K562 (cell line): ENCODE measurements around the gene KLHDC2. TPM values are rescaled to one million over a fixed set of nuclear protein-coding genes. Genes with fewer than 3 reads are reported as not detected.
"Not testable (repeated sequence)": the region's sequence is repeated elsewhere in the genome, so short reads cannot be mapped to it uniquely, and the experiment has no call there.

Experiments used
- ATAC-seq: fragments of 200-7000 bp; cut with Tn5 transposase; 3 replicates; pipeline ENCODE4 v1.9.1; 2020; ENCODE audit warnings: moderate library complexity
- BruUV-seq: library from RNA; stranded (reverse); fragments of 400-500 nt; replicated peaks from 2 replicates; lab custom pipeline; 2021; lab: Mats Ljungman, UMichigan
- CTCF ChIA-PET: fragments of 300-600 bp; formaldehyde crosslinking; extraction: SDS; loops from one replicate; lab custom pipeline; 2021; ENCODE audit warnings: low intra/inter-chr PET ratio; lab: Yijun Ruan, JAX
- POLR2A ChIA-PET: fragments of 300-600, 350-650 bp; sonication (Branson Sonifier 250); formaldehyde crosslinking; extraction: SDS; loops from one replicate; lab custom pipeline; 2021; ENCODE audit warnings: antibody characterized with exemption, inconsistent platforms; lab: Yijun Ruan, JAX
- DNase-seq, 4 experiments: peaks; one replicate each; pipeline versions ENCODE4 v3.0.0 to v3.0.0-alpha.2; 2011 to 2018; ENCODE audit warnings: low spot score in 3 of 4, mixed read lengths in 3 of 4; ENCODE audit errors: extremely low read depth in 1 of 4
- FAIRE-seq: peaks from 2 replicates; lab custom pipeline; 2011; peaks lifted over from hg19 to GRCh38; lab: Jason Lieb, UNC
- H2AFZ ChIP-seq: 2 replicates; pipeline ENCODE4 v1.6.0; 2011; ENCODE audit warnings: low read depth, low read length, control low read depth, inconsistent platforms
- H3K27ac ChIP-seq: fragments of 200-600 bp; 3 replicates; pipeline ENCODE4 v1.8.0; 2011; ENCODE audit warnings: low read depth, mild to moderate bottlenecking, control low read depth, inconsistent platforms, low read length, moderate library complexity, mixed read lengths; ENCODE audit errors: extremely low read depth
- H3K27me3 ChIP-seq, 2 experiments: fragments of 300-600 bp in 1 of 2; 2 replicates in 1 of 2; 3 replicates in 1 of 2; pipeline versions ENCODE4 v1.6.0 to v1.8.0; 2011; ENCODE audit warnings: inconsistent platforms in 2 of 2, low read length in 2 of 2, mild to moderate bottlenecking in 1 of 2, mixed read lengths in 1 of 2, moderate library complexity in 1 of 2; ENCODE audit not compliant: control insufficient read depth in 2 of 2, insufficient read depth in 2 of 2
- H3K36me3 ChIP-seq: fragments of 300-600 bp; 3 replicates; pipeline ENCODE4 v1.8.0; 2011; ENCODE audit warnings: mild to moderate bottlenecking, low read length, inconsistent platforms; ENCODE audit not compliant: control insufficient read depth, insufficient read depth
- H3K4me1 ChIP-seq, 2 experiments: fragments of 200-600 bp in 1 of 2; replicated peaks in 1 of 2; 2 replicates in 1 of 2; 3 replicates in 1 of 2; pipeline versions ENCODE4 v1.5.1 to v1.8.0; 2011; ENCODE audit warnings: inconsistent platforms in 2 of 2, low read length in 2 of 2, mild to moderate bottlenecking in 1 of 2, mixed read lengths in 1 of 2, moderate library complexity in 1 of 2; ENCODE audit not compliant: control insufficient read depth in 2 of 2, insufficient read depth in 2 of 2
- H3K4me2 ChIP-seq: 2 replicates; pipeline ENCODE4 v1.6.1; 2011; ENCODE audit warnings: low read length, control low read depth, inconsistent platforms, mixed read lengths; ENCODE audit not compliant: insufficient read depth
- H3K4me3 ChIP-seq: fragments of 200-600 bp; sonication (generic), shearing (Covaris generic); 2 replicates; pipeline ENCODE4 v1.5.1; 2016; ENCODE audit warnings: control low read depth, inconsistent platforms
- H3K79me2 ChIP-seq: fragments of 200-600 bp; 3 replicates; pipeline ENCODE4 v1.8.0; 2011; ENCODE audit warnings: low read length, inconsistent platforms; ENCODE audit not compliant: control insufficient read depth, insufficient read depth
- H3K9ac ChIP-seq, 2 experiments: 2 replicates each; pipeline versions ENCODE4 v1.6.0 to v1.6.1; 2011; ENCODE audit warnings: low read depth in 2 of 2, low read length in 2 of 2, control low read depth in 1 of 2, inconsistent platforms in 1 of 2, mild to moderate bottlenecking in 1 of 2, mixed read lengths in 1 of 2; ENCODE audit not compliant: insufficient read depth in 1 of 2
- H3K9me1 ChIP-seq: one replicate; pipeline ENCODE4 v1.6.0; 2011; ENCODE audit warnings: inconsistent platforms, mild to moderate bottlenecking, low read length, moderate library complexity; ENCODE audit not compliant: control insufficient read depth, insufficient read depth
- H3K9me3 ChIP-seq: replicated peaks from 2 replicates; pipeline ENCODE4 v1.5.1; 2011; ENCODE audit warnings: low read depth, low read length, inconsistent platforms; ENCODE audit not compliant: control insufficient read depth, insufficient read depth
- H4K20me1 ChIP-seq: replicated peaks from 2 replicates; pipeline ENCODE4 v1.6.1; 2011; ENCODE audit warnings: low read length, inconsistent platforms, mixed read lengths; ENCODE audit not compliant: control insufficient read depth, insufficient read depth
- ASH1L ChIP-seq: fragments of 450-650 bp; IDR thresholded peaks from 2 replicates; pipeline ENCODE4 v1.6.1; 2018; ENCODE audit warnings: borderline replicate concordance, mild to moderate bottlenecking, low read depth; ENCODE audit not compliant: partially characterized antibody
- BMI1 ChIP-seq: fragments of 150-350 bp; IDR thresholded peaks from 2 replicates; pipeline ENCODE4 v1.6.1; 2014; ENCODE audit warnings: low read length
- COPS2 ChIP-seq: fragments of 450-650 bp; conservative IDR thresholded peaks from 2 replicates; pipeline ENCODE4 v1.6.1; 2016; ENCODE audit warnings: mild to moderate bottlenecking, moderate library complexity
- MYNN ChIP-seq, 2 experiments: sonication (generic); formaldehyde crosslinking in 1 of 2; IDR thresholded peaks; 2 replicates each; pipeline versions ENCODE4 v1.5.0 to v1.6.1; 2016 to 2020; ENCODE audit warnings: antibody characterized with exemption in 1 of 2, missing genetic modification reagents in 1 of 2
- NONO ChIP-seq, 2 experiments: fragments of 200-400 bp in 1 of 2; fragments of 450-650 bp in 1 of 2; formaldehyde crosslinking in 1 of 2; IDR thresholded peaks; 2 replicates each; pipeline ENCODE4 v1.6.1; 2017; ENCODE audit warnings: low read depth in 2 of 2, mild to moderate bottlenecking in 2 of 2, moderate library complexity in 2 of 2, low read length in 1 of 2
- ZNF707 ChIP-seq: fragments of 250-450 bp; sonication (Bioruptor Pico); conservative IDR thresholded peaks from 2 replicates; pipeline ENCODE4 v1.8.0; 2022; ENCODE audit warnings: inconsistent platforms, mild to moderate bottlenecking, moderate library complexity
- ZNF778 ChIP-seq: fragments of 450-650 bp; formaldehyde crosslinking; IDR thresholded peaks from 2 replicates; pipeline ENCODE4 v1.4.0; 2020; ENCODE audit warnings: mild to moderate bottlenecking, moderate library complexity
- WGBS: fragments of 100-300 bp; shearing (Covaris generic); methylation state at CpG from one replicate; pipeline ENCODE4 v1.1.6; 2016; ENCODE audit warnings: low coverage, mixed read lengths; ENCODE audit not compliant: insufficient coverage; ENCODE audit errors: missing lambda C conversion rate; 5-methylcytosine and 5-hydroxymethylcytosine counted together
- in situ Hi-C: fragments of 300-500 bp; cut with MboI; formaldehyde crosslinking; loops from 4 replicates; pipeline ENCODE4 v1.15.0; 2018; ENCODE audit warnings: inconsistent platforms, mixed read lengths
- intact Hi-C: fragments of 100-400 bp; cut with micrococcal nuclease; formaldehyde crosslinking; loops from 2 replicates; pipeline ENCODE4 v1.14.2; 2022
- polyA plus RNA-seq, 8 experiments: library from polyadenylated mRNA; depleted of rRNA in 4 of 8; stranded (reverse) in 5 of 8; unstranded in 3 of 8; fragments of >200 nt; fragmentation: Nextera tagmentation in 2 of 8; fragmentation: Illumina TruSeq in 1 of 8; extraction: Ambion mirVana in 2 of 8; extraction: Trizol in 1 of 8; gene quantifications; 2 replicates each; pipeline versions ENCODE4 v1.2.1 to v1.2.3, GENCODE V29; 2011 to 2014; ENCODE audit warnings: inconsistent platforms in 1 of 8, missing spikeins in 1 of 8
- total RNA-seq, 7 experiments: library from RNA; depleted of rRNA in 6 of 7; stranded (reverse); fragments of >200 nt in 6 of 7; fragmentation: Illumina TruSeq in 2 of 7; extraction: Trizol in 2 of 7; gene quantifications; 2 replicates each; pipeline versions ENCODE4 v1.2.1 to v1.2.3, GENCODE V29; 2011 to 2021; ENCODE audit warnings: low replicate concordance in 1 of 7
- TF ChIP-seq, protein P1 (sequence below): fragments of 200-800 bp; sonication (Bioruptor generic); IDR thresholded peaks from 2 replicates; pipeline ENCODE4 v1.6.1; 2017; ENCODE audit warnings: missing genetic modification characterization, missing compliant biosample characterization
- TF ChIP-seq, protein P2 (sequence below): sonication (generic); formaldehyde crosslinking; IDR thresholded peaks from 2 replicates; pipeline ENCODE4 v1.5.0; 2020; ENCODE audit warnings: missing genetic modification reagents
- TF ChIP-seq, protein P3 (sequence below): fragments of 250-450 bp; sonication (Bioruptor Pico); IDR thresholded peaks from 2 replicates; pipeline ENCODE4 v1.8.0; 2022; ENCODE audit warnings: moderate library complexity, mild to moderate bottlenecking, inconsistent platforms

Gene KLHDC2
- total and polyA plus RNA-seq, 9 of the 15 experiments (the other 6 are each of a cell fraction or from before 2014, with no cell fraction given) = 6.3 to 41.7 (median 20.0) TPM

DNA sequence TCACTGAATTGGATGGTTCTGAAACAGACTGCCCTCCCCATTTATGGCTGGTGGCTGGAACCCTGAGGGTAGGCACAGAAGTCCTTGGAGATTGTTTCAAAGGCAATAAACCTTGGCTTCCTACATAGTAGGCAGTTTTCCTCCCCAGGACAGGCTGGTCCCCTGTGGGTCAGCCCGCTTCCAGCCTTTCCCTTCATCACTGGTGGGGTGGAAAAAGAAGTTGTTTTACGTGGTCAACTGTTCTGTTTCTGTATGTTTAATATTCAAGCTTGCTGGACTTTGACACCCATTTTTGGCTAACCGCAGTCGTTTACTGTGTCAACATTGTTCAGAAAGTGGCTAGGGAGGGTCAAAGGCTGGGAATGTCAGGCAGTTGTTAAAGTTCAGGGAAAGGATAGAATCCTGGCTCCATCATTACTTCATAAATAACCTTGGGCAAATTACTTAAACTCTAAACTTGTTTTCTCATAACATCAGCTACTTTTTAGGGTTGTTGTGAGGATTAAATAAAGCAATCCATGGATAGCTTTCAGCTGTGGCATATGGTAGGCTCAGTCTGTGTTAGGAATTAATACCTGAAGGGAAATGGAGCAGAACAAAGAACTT lies 2.4 kb downstream of the KLHDC2 start (continued):
- TF ChIP-seq, protein P1, sequence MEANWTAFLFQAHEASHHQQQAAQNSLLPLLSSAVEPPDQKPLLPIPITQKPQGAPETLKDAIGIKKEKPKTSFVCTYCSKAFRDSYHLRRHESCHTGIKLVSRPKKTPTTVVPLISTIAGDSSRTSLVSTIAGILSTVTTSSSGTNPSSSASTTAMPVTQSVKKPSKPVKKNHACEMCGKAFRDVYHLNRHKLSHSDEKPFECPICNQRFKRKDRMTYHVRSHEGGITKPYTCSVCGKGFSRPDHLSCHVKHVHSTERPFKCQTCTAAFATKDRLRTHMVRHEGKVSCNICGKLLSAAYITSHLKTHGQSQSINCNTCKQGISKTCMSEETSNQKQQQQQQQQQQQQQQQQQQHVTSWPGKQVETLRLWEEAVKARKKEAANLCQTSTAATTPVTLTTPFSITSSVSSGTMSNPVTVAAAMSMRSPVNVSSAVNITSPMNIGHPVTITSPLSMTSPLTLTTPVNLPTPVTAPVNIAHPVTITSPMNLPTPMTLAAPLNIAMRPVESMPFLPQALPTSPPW (CRISPR knock-in tag) = peak; percentile 0; the same call in 1 of the 2 replicates
- TF ChIP-seq MYNN (IDR thresholded peaks at IDR 0.05) (no peak), MYNN (CRISPR knock-in tag; IDR thresholded peaks at IDR 0.05) (no peak), ZNF707 (CRISPR knock-in tag) (no peak), ASH1L (no peak), ZNF778 (CRISPR knock-in tag) (no peak), COPS2 (no peak), NONO (IDR thresholded peaks at IDR 0.05; ENCODE audit: low read depth in 2 of 2, low read length in 1 of 2) (no peak), BMI1 (no peak)
- TF ChIP-seq, protein P2, sequence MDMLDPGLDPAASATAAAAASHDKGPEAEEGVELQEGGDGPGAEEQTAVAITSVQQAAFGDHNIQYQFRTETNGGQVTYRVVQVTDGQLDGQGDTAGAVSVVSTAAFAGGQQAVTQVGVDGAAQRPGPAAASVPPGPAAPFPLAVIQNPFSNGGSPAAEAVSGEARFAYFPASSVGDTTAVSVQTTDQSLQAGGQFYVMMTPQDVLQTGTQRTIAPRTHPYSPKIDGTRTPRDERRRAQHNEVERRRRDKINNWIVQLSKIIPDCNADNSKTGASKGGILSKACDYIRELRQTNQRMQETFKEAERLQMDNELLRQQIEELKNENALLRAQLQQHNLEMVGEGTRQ (CRISPR knock-in tag) = no peak
- TF ChIP-seq, protein P3, sequence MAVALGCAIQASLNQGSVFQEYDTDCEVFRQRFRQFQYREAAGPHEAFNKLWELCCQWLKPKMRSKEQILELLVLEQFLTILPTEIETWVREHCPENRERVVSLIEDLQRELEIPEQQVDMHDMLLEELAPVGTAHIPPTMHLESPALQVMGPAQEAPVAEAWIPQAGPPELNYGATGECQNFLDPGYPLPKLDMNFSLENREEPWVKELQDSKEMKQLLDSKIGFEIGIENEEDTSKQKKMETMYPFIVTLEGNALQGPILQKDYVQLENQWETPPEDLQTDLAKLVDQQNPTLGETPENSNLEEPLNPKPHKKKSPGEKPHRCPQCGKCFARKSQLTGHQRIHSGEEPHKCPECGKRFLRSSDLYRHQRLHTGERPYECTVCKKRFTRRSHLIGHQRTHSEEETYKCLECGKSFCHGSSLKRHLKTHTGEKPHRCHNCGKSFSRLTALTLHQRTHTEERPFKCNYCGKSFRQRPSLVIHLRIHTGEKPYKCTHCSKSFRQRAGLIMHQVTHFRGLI (CRISPR knock-in tag) = no peak

DNA sequence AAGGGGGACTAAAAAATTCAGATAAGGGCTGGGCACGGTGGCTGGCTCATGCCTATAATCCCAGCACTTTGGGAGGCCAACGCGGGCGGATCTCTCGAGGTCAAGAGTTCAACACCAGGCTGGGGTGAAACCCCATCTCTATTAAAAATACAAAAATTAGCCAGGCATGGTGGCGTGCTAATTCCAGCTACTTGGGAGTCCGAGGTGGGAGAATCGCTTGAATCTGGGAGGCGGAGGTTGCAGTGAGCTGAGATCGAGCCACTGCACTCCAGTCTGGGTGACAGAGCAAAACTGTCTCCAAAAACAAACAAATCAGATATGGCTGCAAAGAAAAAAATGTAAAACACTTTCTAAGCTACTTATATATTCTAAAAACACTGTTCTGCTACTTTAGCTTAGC lies 3.7 kb downstream of the KLHDC2 start:
- H3K9ac ChIP-seq, H3K27ac ChIP-seq, H3K27me3 ChIP-seq, H4K20me1 ChIP-seq, intact Hi-C loops, DNase-seq, H3K9me3 ChIP-seq, H3K4me3 ChIP-seq, BruUV-seq, CTCF ChIA-PET, H2AFZ ChIP-seq, FAIRE-seq, ATAC-seq, H3K4me2 ChIP-seq, in situ Hi-C loops, H3K9me1 ChIP-seq: not testable (repeated sequence)
- Histone ChIP-seq H3K79me2 (peaks cover 32% of the 10 kb centered on the region), H3K36me3 (peaks cover 12% of the 10 kb centered on the region; the same call in 2 of the 3 replicates), H3K4me1 (peaks cover 17 to 20% of the 10 kb centered on the region in 2 experiments; a peak in 4 of 5 replicates)
- 31% methylated on average over 10 of the region's 10 CpGs for WGBS
- POLR2A ChIA-PET = interaction anchor here (0.6 to 5.4 kb wide), 3 partner anchors 9 to 85 kb away, joined by 3 to 31 read pairs (median 20); partner anchors contain the start of gene POLE2
